ENCODE measurements around the gene SPRR2E. TPM values are rescaled to one million over a fixed set of nuclear protein-coding genes. Genes with fewer than 3 reads are reported as not detected.
"Not testable (repeated sequence)": the region's sequence is repeated elsewhere in the genome, so short reads cannot be mapped to it uniquely, and the experiment has no call there.

The SPRR2E gene
- total RNA-seq, 1 donor from 2014 or later, result not detected

DNA sequence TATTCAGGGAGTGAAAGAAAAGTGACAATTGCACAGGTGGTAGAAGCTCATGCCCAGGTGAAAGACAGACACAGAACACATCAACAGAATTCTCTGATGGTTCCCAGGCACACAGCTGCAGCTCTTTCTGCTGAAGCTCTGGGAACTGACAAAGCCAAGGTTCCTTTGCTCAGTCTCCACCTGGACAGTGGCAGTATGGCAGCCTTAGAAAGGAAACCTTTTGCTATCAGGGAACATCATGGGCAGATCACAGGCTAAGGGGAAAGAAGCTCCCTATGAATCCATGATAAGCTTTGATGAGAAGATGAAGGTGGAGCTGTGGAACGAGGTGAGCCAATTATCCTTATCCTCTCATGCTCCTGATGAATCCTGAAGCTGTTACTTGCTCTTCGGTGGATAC is 24.1 kb downstream of the SPRR2E start:
- Mint-ChIP-seq H3K27ac (ENCODE audit: unreplicated experiment) (no peak overlapping the region), H3K4me3 (ENCODE audit: unreplicated experiment) (no peak overlapping the region)

DNA sequence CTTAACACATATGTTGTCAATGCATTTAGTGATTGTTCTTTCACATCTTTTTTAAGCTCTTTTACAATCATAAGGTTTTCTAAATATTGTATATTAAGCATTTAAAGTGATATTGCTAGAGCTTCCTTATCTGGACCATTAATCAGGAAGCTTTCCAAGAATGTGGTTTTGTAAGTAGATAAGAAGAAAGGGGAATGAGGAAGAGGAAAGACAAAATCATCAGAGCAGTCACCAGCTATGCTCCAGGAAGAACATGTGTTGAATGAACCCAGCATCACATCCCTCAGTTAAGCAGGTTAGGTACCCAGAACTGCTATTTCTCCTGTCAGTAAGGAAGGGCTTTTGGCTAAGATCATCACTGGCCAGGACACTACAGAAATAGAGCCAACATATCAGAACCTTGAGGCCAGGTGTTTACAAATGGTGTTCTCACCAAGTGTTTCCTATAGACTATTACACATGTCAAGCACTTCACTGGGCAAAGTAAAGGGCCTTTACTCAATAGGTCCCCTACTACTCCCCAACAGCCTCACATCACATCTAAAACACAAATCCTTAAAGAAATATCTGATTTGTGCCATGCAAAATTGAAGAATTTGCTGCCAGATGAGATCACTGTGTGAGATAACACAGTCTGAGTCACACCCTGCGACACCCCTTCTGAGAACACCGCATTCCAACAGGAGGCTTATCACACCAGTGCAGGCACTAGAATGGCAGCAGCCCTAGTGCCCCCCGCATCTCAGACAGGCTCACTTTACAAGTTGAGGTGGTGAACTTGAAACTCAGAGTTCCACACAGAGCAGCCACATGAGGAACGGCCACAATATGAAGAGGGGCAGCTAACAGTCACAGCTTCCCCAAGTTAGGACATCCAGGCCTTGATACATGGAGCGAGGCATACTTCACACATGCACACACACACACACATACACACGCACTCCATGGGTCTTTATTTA is 35.2 kb downstream of the SPRR2E start:
- H3K27me3 Mint-ChIP-seq (ENCODE audit: unreplicated experiment), result no peaks in the 10 kb centered on the region
- peaks cover 9% of the 10 kb centered on the region for H3K4me1 Mint-ChIP-seq (ENCODE audit: unreplicated experiment)
- TF ChIP-seq, protein P1, sequence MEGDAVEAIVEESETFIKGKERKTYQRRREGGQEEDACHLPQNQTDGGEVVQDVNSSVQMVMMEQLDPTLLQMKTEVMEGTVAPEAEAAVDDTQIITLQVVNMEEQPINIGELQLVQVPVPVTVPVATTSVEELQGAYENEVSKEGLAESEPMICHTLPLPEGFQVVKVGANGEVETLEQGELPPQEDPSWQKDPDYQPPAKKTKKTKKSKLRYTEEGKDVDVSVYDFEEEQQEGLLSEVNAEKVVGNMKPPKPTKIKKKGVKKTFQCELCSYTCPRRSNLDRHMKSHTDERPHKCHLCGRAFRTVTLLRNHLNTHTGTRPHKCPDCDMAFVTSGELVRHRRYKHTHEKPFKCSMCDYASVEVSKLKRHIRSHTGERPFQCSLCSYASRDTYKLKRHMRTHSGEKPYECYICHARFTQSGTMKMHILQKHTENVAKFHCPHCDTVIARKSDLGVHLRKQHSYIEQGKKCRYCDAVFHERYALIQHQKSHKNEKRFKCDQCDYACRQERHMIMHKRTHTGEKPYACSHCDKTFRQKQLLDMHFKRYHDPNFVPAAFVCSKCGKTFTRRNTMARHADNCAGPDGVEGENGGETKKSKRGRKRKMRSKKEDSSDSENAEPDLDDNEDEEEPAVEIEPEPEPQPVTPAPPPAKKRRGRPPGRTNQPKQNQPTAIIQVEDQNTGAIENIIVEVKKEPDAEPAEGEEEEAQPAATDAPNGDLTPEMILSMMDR (IDR thresholded peaks at IDR 0.05; ENCODE audit: unreplicated experiment), result no peak
- no peak overlapping the region for H3K27ac Mint-ChIP-seq (ENCODE audit: unreplicated experiment)
- H3K9me3 Mint-ChIP-seq (ENCODE audit: unreplicated experiment), result no peaks in the 10 kb centered on the region
- H3K36me3 Mint-ChIP-seq (ENCODE audit: low read depth, unreplicated experiment), result no peaks in the 10 kb centered on the region
- H3K4me3 Mint-ChIP-seq (ENCODE audit: unreplicated experiment), result no peak overlapping the region
- DNase-seq (ENCODE audit: low spot score), result no peak

More for the DNA sequence above, 24.1 kb downstream of the SPRR2E start:
- Mint-ChIP-seq H3K4me1 (ENCODE audit: unreplicated experiment) (no peaks in the 10 kb centered on the region), H3K9me3 (ENCODE audit: unreplicated experiment) (no peaks in the 10 kb centered on the region), H3K27me3 (ENCODE audit: unreplicated experiment) (peaks cover 2% of the 10 kb centered on the region), H3K36me3 (ENCODE audit: low read depth, unreplicated experiment) (no peaks in the 10 kb centered on the region)
- TF ChIP-seq, protein P1 (IDR thresholded peaks at IDR 0.05; ENCODE audit: unreplicated experiment), result no peak
- no peak for DNase-seq (ENCODE audit: low spot score)

DNA sequence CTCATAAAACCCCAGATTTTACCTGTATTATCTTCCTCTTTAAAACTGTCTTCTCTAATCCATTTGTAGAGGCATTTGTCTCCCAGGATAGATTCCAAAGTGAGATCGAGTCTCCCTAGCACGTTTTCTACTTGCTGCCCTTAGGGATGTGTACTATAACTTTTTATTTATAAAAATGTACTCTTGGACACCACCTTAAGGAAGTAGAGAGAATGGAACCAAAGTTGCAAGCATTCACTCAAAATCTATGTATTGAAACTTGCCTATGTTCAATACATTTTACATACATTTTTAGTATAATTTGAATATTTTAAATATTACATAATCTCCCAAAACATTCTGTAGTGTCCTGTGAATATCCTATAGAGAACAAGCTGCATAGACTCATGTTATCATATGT is 36.2 kb downstream of the SPRR2E start:
- H3K27ac Mint-ChIP-seq (ENCODE audit: unreplicated experiment), result no peak overlapping the region
- H3K9me3 Mint-ChIP-seq (ENCODE audit: unreplicated experiment), result no peaks in the 10 kb centered on the region
- H3K4me1 Mint-ChIP-seq (ENCODE audit: unreplicated experiment), result peaks cover 9% of the 10 kb centered on the region
- H3K36me3 Mint-ChIP-seq (ENCODE audit: low read depth, unreplicated experiment), result no peaks in the 10 kb centered on the region
- no peaks in the 10 kb centered on the region for H3K27me3 Mint-ChIP-seq (ENCODE audit: unreplicated experiment)
- DNase-seq (ENCODE audit: low spot score), result no peak
- TF ChIP-seq, protein P1 (IDR thresholded peaks at IDR 0.05; ENCODE audit: unreplicated experiment), result no peak
- no peak overlapping the region for H3K4me3 Mint-ChIP-seq (ENCODE audit: unreplicated experiment)

DNA sequence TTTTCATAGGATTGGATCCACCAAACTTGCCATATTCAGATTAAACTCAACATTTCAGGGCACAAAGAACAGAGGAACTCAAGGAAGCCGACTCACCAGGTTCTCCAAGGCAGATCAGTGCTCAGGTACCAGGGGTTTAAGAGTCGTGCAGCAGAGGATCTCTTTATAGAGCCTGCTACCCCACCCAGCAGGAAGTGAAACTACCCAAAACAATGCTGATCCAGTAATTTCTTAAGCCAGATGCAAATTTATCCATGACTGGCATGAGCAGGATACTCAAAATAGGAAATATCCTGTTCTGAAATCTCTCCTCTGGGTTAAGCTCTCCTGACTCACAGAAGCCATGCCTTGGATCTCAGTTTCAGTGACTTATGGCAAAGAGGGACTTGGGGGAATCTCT is 37.0 kb downstream of the SPRR2E start, which contains the start of gene SPRR2A:
Gene SPRR2A, minus strand, starts transcription at position 138 of the 400 bp plus-strand sequence. CDS start 777 bp downstream, outside the sequence.
- TF ChIP-seq, protein P1 (IDR thresholded peaks at IDR 0.05; ENCODE audit: unreplicated experiment), result no peak
- Mint-ChIP-seq H3K27ac (ENCODE audit: unreplicated experiment) (no peak within 1 kb of the TSS), H3K9me3 (ENCODE audit: unreplicated experiment) (no peaks in the 10 kb centered on the region), H3K4me1 (ENCODE audit: unreplicated experiment) (peaks cover 9% of the 10 kb centered on the region), H3K36me3 (ENCODE audit: low read depth, unreplicated experiment) (no peaks in the 10 kb centered on the region), H3K27me3 (ENCODE audit: unreplicated experiment) (no peaks in the 10 kb centered on the region), H3K4me3 (ENCODE audit: unreplicated experiment) (no peak within 1 kb of the TSS)
- no peak for DNase-seq (ENCODE audit: low spot score)

DNA sequence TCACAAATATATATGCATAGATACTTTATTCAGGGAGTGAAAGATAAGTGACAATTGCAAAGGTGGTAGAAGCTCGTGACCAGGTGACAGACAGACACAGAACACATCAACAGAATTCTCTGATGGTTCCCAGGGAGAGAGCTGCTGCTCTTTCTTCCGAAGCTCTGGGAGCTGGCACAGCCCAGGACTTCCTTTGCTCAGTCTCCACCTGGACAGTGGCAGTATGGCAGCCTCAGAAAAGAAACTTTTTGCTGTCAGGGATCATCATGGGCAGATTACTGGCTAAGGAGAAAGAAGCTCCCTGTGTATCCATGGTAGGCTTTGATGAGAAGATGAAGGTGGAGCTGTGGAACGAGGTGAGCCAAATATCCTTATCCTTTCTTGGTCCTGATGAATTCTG is 38.2 kb downstream of the SPRR2E start:
- not testable (repeated sequence) for DNase-seq (ENCODE audit: low spot score); H3K4me1 Mint-ChIP-seq (ENCODE audit: unreplicated experiment); H3K27ac Mint-ChIP-seq (ENCODE audit: unreplicated experiment); H3K36me3 Mint-ChIP-seq (ENCODE audit: low read depth, unreplicated experiment); H3K27me3 Mint-ChIP-seq (ENCODE audit: unreplicated experiment); H3K9me3 Mint-ChIP-seq (ENCODE audit: unreplicated experiment); H3K4me3 Mint-ChIP-seq (ENCODE audit: unreplicated experiment)

All from endothelial cell (in vitro differentiated cells).